WTC11 (cell line): ENCODE measurements around the gene COPB2. TPM values are rescaled to one million over a fixed set of nuclear protein-coding genes. Genes with fewer than 3 reads are reported as not detected.
"Not testable (repeated sequence)": the region's sequence is repeated elsewhere in the genome, so short reads cannot be mapped to it uniquely, and the experiment has no call there.

Source experiments
- ATAC-seq: fragments of 200-7000 bp; cut with Tn5 transposase; 2 replicates; pipeline ENCODE4 v1.10.0; 2021; ENCODE audit warnings: mild to moderate bottlenecking, moderate library complexity
- CTCF ChIA-PET: fragments of 300-600 bp; sonication (Branson Sonifier 250); formaldehyde crosslinking; loops from one replicate; lab custom pipeline; 2021; ENCODE audit warnings: antibody characterized with exemption; lab: Charles Lee
- POLR2A ChIA-PET: fragments of 350-600 bp; sonication (Branson Sonifier 250); formaldehyde crosslinking; loops from one replicate; lab custom pipeline; 2021; ENCODE audit warnings: antibody characterized with exemption; lab: Charles Lee
- DNase-seq: peaks from one replicate; pipeline ENCODE4 v3.0.0; 2021; ENCODE audit warnings: low spot score
- H3K27ac Mint-ChIP-seq: 2 replicates; pipeline ENCODE4 v1.8.0; 2021; ENCODE audit warnings: mixed read lengths
- H3K27me3 Mint-ChIP-seq: 2 replicates; pipeline ENCODE4 v1.8.0; 2021; ENCODE audit warnings: low read depth, mild to moderate bottlenecking, moderate library complexity, mixed read lengths
- H3K36me3 Mint-ChIP-seq: 2 replicates; pipeline ENCODE4 v1.8.0; 2021; ENCODE audit warnings: mixed read lengths
- H3K4me1 Mint-ChIP-seq: 2 replicates; pipeline ENCODE4 v1.8.0; 2022; ENCODE audit warnings: mixed read lengths
- H3K4me3 Mint-ChIP-seq: 2 replicates; pipeline ENCODE4 v1.8.0; 2021; ENCODE audit warnings: mild to moderate bottlenecking, moderate library complexity, mixed read lengths
- H3K9me3 Mint-ChIP-seq: 2 replicates; pipeline ENCODE4 v1.8.0; 2021; ENCODE audit warnings: mixed read lengths
- ATF1 ChIP-seq: sonication (generic); formaldehyde crosslinking; IDR thresholded peaks from 2 replicates; pipeline ENCODE4 v1.8.1; 2023; ENCODE audit warnings: mild to moderate bottlenecking, moderate library complexity, missing genetic modification reagents
- CREM ChIP-seq: sonication (generic); formaldehyde crosslinking; IDR thresholded peaks from 2 replicates; pipeline ENCODE4 v1.8.1; 2022; ENCODE audit warnings: mild to moderate bottlenecking, missing genetic modification reagents, moderate library complexity
- EMX1 ChIP-seq: fragments of 250-450 bp; sonication (Bioruptor Pico); IDR thresholded peaks from 2 replicates; pipeline ENCODE4 v1.8.0; 2021; ENCODE audit warnings: mild to moderate bottlenecking
- GABPB1 ChIP-seq: sonication (generic); formaldehyde crosslinking; IDR thresholded peaks from 2 replicates; pipeline ENCODE4 v1.8.1; 2023; ENCODE audit warnings: mild to moderate bottlenecking, missing genetic modification reagents
- GTF2I ChIP-seq: fragments of 250-450 bp; sonication (Bioruptor Pico); conservative IDR thresholded peaks from 2 replicates; pipeline ENCODE4 v1.4.0; 2021; ENCODE audit warnings: mild to moderate bottlenecking
- KAT7 ChIP-seq: sonication (generic); formaldehyde crosslinking; IDR thresholded peaks from 2 replicates; pipeline ENCODE4 v1.8.1; 2023; ENCODE audit warnings: missing genetic modification reagents, mild to moderate bottlenecking, borderline replicate concordance
- MXD4 ChIP-seq: fragments of 250-450 bp; sonication (Bioruptor Pico); IDR thresholded peaks from 2 replicates; pipeline ENCODE4 v1.8.0; 2021; ENCODE audit warnings: mild to moderate bottlenecking, moderate library complexity, borderline replicate concordance
- NFATC4 ChIP-seq: fragments of 250-450 bp; sonication (Bioruptor Pico); IDR thresholded peaks from 2 replicates; pipeline ENCODE4 v1.9.0; 2021; ENCODE audit warnings: mild to moderate bottlenecking
- NR1H2 ChIP-seq: sonication (generic); formaldehyde crosslinking; IDR thresholded peaks from 2 replicates; pipeline ENCODE4 v1.9.0; 2021; ENCODE audit warnings: mild to moderate bottlenecking, moderate library complexity, missing genetic modification reagents
- OVOL2 ChIP-seq: fragments of 250-450 bp; sonication (Bioruptor Pico); IDR thresholded peaks from 2 replicates; pipeline ENCODE4 v1.9.0; 2021; ENCODE audit warnings: mild to moderate bottlenecking, borderline replicate concordance
- RELA ChIP-seq: sonication (generic); formaldehyde crosslinking; IDR thresholded peaks from 2 replicates; pipeline ENCODE4 v1.8.1; 2022; ENCODE audit warnings: missing genetic modification reagents, mild to moderate bottlenecking, borderline replicate concordance
- SMAD4 ChIP-seq: sonication (generic); formaldehyde crosslinking; IDR thresholded peaks from 2 replicates; pipeline ENCODE4 v1.8.0; 2022; ENCODE audit warnings: mild to moderate bottlenecking, missing genetic modification reagents
- SOX15 ChIP-seq: fragments of 250-450 bp; sonication (Bioruptor Pico); IDR thresholded peaks from 2 replicates; pipeline ENCODE4 v1.9.0; 2021; ENCODE audit warnings: mild to moderate bottlenecking
- TEAD1 ChIP-seq: sonication (generic); formaldehyde crosslinking; IDR thresholded peaks from 2 replicates; pipeline ENCODE4 v1.8.0; 2022; ENCODE audit warnings: mild to moderate bottlenecking, missing genetic modification reagents
- ZNF138 ChIP-seq: sonication (generic); formaldehyde crosslinking; conservative IDR thresholded peaks from 2 replicates; pipeline ENCODE4 v1.8.1; 2022; ENCODE audit warnings: mild to moderate bottlenecking, moderate library complexity, missing genetic modification reagents
- ZNF396 ChIP-seq: fragments of 250-450 bp; sonication (Bioruptor Pico); IDR thresholded peaks from 2 replicates; pipeline ENCODE4 v1.8.0; 2021; ENCODE audit warnings: mild to moderate bottlenecking, moderate library complexity, borderline replicate concordance
- total RNA-seq: library from RNA; stranded (reverse); gene quantifications from 3 replicates; pipeline ENCODE4 v1.2.3, GENCODE V29; 2021
- TF ChIP-seq, protein P1 (sequence below): sonication (generic); formaldehyde crosslinking; conservative IDR thresholded peaks from 2 replicates; pipeline ENCODE4 v1.8.1; 2022; ENCODE audit warnings: mild to moderate bottlenecking, missing genetic modification reagents
- TF ChIP-seq, protein P2 (sequence below): sonication (generic); formaldehyde crosslinking; IDR thresholded peaks from 2 replicates; pipeline ENCODE4 v1.8.0; 2022; ENCODE audit warnings: mild to moderate bottlenecking, missing genetic modification reagents
- TF ChIP-seq, protein P3 (sequence below): fragments of 250-450 bp; sonication (Bioruptor Pico); IDR thresholded peaks from 2 replicates; pipeline ENCODE4 v1.9.0; 2021; ENCODE audit warnings: mild to moderate bottlenecking
- TF ChIP-seq, protein P4 (sequence below): sonication (generic); formaldehyde crosslinking; IDR thresholded peaks from 2 replicates; pipeline ENCODE4 v1.8.0; 2022; ENCODE audit warnings: mild to moderate bottlenecking, missing genetic modification reagents
- TF ChIP-seq, protein P5 (sequence below): sonication (generic); formaldehyde crosslinking; IDR thresholded peaks from 2 replicates; pipeline ENCODE4 v1.8.1; 2023; ENCODE audit warnings: mild to moderate bottlenecking, missing genetic modification reagents, borderline replicate concordance
- TF ChIP-seq, protein P6 (sequence below): fragments of 250-450 bp; sonication (Bioruptor Pico); IDR thresholded peaks from 2 replicates; pipeline ENCODE4 v1.9.0; 2021; ENCODE audit warnings: mild to moderate bottlenecking

The COPB2 gene
- total RNA-seq, 1 experiment from 2014 or later: 141 TPM

DNA sequence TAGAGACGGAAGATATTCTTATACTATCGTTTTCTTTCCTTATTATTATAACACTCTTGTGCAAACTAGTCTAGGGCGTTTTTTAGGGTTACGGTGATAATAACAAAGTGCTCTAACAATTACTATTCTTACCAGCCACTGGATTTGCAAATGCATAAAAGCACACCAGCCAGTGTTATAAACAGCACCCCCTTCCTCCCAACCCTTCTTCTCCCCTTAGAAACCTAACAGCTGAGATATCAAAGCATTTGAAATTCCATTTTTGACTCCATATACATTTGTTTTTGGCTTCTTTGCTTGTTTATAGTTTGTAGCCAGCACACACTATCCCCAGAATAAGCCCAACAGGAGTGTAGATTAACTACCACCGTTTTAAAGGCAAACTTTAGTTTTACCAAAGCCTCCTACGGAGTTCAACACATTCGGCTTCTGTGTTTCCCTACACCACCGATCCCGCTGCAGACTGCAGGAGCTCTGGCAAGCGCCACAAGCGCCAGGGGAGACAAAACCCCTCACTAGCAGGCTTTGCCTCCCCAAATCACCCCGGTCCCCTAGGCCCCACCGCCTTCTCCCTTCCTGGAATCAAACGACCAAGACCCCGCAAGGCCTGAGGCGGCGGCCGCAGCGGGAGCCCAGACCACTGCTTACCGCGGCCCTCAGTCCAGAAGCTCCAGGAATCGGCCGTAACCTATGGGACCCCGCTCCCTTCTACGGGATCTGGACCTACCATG is 461 bp downstream of the COPB2 start:
- no peaks in the 10 kb centered on the region for H3K36me3 Mint-ChIP-seq
- TF ChIP-seq TEAD1 (CRISPR knock-in tag) (0 out of 2 replicates have a peak, but pooled peaks have one; percentile 48), GABPB1 (CRISPR knock-in tag) (peak; percentile 55; the same call in 1 of the 2 replicates)
- TF ChIP-seq, protein P1, sequence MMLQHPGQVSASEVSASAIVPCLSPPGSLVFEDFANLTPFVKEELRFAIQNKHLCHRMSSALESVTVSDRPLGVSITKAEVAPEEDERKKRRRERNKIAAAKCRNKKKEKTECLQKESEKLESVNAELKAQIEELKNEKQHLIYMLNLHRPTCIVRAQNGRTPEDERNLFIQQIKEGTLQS: no peak
- TF ChIP-seq, protein P2, sequence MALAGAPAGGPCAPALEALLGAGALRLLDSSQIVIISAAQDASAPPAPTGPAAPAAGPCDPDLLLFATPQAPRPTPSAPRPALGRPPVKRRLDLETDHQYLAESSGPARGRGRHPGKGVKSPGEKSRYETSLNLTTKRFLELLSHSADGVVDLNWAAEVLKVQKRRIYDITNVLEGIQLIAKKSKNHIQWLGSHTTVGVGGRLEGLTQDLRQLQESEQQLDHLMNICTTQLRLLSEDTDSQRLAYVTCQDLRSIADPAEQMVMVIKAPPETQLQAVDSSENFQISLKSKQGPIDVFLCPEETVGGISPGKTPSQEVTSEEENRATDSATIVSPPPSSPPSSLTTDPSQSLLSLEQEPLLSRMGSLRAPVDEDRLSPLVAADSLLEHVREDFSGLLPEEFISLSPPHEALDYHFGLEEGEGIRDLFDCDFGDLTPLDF (CRISPR knock-in tag): no peak
- no peak for ATAC-seq
- ChIA-PET CTCF (interaction anchor here (0.8 to 1.6 kb wide), 6 partner anchors 35 to 453 kb away, joined by 3 to 6 read pairs (median 4); no protein-coding TSS in a partner anchor), POLR2A (no interaction called here)
- H3K27me3 Mint-ChIP-seq: no peaks in the 10 kb centered on the region
- H3K9me3 Mint-ChIP-seq: no peaks in the 10 kb centered on the region
- peak overlapping the region; percentile 92 for H3K27ac Mint-ChIP-seq
- DNase-seq: no peak
- H3K4me3 Mint-ChIP-seq: peak overlapping the region; percentile 96
- peaks cover 23% of the 10 kb centered on the region for H3K4me1 Mint-ChIP-seq

DNA sequence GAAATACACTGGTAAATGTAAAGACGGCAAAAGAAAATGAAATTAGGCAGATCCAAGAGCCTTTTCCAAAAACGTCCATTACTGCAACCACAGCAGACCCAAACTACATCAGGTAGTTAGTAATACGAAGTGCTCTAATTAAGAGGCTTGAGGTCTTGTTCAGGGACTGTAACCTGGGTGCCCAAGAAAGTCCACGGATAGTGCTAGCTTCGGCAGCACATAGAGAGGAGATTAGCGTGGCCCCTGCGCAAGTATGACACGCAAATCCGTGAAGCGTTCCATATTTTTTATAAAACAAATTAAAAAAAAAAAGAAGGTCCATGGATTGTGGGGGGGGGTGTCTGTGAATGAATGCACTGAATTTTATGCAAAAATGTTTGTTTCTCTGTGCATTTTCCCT is 1.4 kb downstream of the COPB2 start:
- H3K4me1 Mint-ChIP-seq: peaks cover 25% of the 10 kb centered on the region
- TF ChIP-seq SOX15 (CRISPR knock-in tag) (no peak), ZNF396 (CRISPR knock-in tag) (no peak), EMX1 (CRISPR knock-in tag) (no peak), RELA (no peak), SMAD4 (CRISPR knock-in tag) (no peak), NFATC4 (no peak), ATF1 (no peak), MXD4 (CRISPR knock-in tag) (no peak), NR1H2 (CRISPR knock-in tag) (no peak), GTF2I (no peak), ZNF138 (CRISPR knock-in tag) (no peak), KAT7 (CRISPR knock-in tag) (no peak), OVOL2 (no peak), CREM (no peak)
- TF ChIP-seq, protein P3, sequence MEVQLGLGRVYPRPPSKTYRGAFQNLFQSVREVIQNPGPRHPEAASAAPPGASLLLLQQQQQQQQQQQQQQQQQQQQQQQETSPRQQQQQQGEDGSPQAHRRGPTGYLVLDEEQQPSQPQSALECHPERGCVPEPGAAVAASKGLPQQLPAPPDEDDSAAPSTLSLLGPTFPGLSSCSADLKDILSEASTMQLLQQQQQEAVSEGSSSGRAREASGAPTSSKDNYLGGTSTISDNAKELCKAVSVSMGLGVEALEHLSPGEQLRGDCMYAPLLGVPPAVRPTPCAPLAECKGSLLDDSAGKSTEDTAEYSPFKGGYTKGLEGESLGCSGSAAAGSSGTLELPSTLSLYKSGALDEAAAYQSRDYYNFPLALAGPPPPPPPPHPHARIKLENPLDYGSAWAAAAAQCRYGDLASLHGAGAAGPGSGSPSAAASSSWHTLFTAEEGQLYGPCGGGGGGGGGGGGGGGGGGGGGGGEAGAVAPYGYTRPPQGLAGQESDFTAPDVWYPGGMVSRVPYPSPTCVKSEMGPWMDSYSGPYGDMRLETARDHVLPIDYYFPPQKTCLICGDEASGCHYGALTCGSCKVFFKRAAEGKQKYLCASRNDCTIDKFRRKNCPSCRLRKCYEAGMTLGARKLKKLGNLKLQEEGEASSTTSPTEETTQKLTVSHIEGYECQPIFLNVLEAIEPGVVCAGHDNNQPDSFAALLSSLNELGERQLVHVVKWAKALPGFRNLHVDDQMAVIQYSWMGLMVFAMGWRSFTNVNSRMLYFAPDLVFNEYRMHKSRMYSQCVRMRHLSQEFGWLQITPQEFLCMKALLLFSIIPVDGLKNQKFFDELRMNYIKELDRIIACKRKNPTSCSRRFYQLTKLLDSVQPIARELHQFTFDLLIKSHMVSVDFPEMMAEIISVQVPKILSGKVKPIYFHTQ (CRISPR knock-in tag): no peak
- TF ChIP-seq, protein P4, sequence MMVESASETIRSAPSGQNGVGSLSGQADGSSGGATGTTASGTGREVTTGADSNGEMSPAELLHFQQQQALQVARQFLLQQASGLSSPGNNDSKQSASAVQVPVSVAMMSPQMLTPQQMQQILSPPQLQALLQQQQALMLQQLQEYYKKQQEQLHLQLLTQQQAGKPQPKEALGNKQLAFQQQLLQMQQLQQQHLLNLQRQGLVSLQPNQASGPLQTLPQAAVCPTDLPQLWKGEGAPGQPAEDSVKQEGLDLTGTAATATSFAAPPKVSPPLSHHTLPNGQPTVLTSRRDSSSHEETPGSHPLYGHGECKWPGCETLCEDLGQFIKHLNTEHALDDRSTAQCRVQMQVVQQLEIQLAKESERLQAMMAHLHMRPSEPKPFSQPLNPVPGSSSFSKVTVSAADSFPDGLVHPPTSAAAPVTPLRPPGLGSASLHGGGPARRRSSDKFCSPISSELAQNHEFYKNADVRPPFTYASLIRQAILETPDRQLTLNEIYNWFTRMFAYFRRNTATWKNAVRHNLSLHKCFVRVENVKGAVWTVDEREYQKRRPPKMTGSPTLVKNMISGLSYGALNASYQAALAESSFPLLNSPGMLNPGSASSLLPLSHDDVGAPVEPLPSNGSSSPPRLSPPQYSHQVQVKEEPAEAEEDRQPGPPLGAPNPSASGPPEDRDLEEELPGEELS (CRISPR knock-in tag): no peak
- TF ChIP-seq, protein P5, sequence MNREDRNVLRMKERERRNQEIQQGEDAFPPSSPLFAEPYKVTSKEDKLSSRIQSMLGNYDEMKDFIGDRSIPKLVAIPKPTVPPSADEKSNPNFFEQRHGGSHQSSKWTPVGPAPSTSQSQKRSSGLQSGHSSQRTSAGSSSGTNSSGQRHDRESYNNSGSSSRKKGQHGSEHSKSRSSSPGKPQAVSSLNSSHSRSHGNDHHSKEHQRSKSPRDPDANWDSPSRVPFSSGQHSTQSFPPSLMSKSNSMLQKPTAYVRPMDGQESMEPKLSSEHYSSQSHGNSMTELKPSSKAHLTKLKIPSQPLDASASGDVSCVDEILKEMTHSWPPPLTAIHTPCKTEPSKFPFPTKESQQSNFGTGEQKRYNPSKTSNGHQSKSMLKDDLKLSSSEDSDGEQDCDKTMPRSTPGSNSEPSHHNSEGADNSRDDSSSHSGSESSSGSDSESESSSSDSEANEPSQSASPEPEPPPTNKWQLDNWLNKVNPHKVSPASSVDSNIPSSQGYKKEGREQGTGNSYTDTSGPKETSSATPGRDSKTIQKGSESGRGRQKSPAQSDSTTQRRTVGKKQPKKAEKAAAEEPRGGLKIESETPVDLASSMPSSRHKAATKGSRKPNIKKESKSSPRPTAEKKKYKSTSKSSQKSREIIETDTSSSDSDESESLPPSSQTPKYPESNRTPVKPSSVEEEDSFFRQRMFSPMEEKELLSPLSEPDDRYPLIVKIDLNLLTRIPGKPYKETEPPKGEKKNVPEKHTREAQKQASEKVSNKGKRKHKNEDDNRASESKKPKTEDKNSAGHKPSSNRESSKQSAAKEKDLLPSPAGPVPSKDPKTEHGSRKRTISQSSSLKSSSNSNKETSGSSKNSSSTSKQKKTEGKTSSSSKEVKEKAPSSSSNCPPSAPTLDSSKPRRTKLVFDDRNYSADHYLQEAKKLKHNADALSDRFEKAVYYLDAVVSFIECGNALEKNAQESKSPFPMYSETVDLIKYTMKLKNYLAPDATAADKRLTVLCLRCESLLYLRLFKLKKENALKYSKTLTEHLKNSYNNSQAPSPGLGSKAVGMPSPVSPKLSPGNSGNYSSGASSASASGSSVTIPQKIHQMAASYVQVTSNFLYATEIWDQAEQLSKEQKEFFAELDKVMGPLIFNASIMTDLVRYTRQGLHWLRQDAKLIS (CRISPR knock-in tag): no peak
- TF ChIP-seq, protein P6, sequence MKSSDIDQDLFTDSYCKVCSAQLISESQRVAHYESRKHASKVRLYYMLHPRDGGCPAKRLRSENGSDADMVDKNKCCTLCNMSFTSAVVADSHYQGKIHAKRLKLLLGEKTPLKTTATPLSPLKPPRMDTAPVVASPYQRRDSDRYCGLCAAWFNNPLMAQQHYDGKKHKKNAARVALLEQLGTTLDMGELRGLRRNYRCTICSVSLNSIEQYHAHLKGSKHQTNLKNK: no peak
- TF ChIP-seq, all 79 proteins: peak for 0
- H3K4me3 Mint-ChIP-seq: peak overlapping the region; percentile 96
- ChIA-PET CTCF (no interaction called here), POLR2A (no interaction called here)
- H3K27ac Mint-ChIP-seq: no peak overlapping the region
- H3K36me3 Mint-ChIP-seq: 0 out of 2 replicates have a peak, but pooled peaks cover 2% of the 10 kb centered on the region
- ATAC-seq (no peak), DNase-seq (no peak)
- H3K27me3 Mint-ChIP-seq: no peaks in the 10 kb centered on the region
- H3K9me3 Mint-ChIP-seq: no peaks in the 10 kb centered on the region

DNA sequence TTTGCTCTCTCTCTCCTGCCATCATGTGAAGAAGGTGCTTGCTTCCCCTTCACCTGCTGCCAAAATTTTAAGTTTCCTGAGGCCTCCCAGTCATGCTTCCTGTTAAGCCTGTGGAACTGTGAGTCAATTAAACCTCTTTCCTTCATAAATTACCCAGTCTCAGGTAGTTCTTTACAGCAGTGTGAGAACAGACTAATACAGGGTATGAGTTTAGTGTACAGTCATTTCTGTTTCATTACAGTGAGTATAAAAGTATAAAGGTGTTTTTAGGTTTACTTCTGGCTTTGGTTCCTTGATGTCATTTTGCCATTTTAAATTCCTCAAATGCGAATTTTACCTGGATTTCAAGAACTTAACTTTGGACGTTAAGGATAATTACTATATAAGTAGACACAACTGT is 7.2 kb downstream of the COPB2 start:
- H3K9me3 Mint-ChIP-seq, H3K4me3 Mint-ChIP-seq, DNase-seq, H3K27ac Mint-ChIP-seq, CTCF ChIA-PET, H3K27me3 Mint-ChIP-seq, H3K4me1 Mint-ChIP-seq, ATAC-seq, POLR2A ChIA-PET: not testable (repeated sequence)
- H3K36me3 Mint-ChIP-seq: peaks cover 41% of the 10 kb centered on the region
